ENCODE results near the gene STAMBPL1.

DNA sequence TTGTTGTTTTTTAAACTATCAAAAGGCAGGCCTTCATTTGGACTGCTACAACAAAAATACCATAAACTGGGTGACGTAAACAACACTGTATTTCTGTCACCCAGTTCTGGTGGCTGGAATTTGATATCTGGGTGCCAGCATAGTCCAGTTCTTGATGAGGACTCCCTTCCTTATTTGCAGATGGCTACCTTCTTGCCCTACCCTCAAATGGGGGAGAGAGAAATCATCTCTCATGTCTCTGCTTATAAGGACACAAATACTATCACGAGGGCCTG, 47.3 kb downstream of the STAMBPL1 start:
- TF ChIP-seq CTCF (conservative IDR thresholded peaks at IDR 0.05; ENCODE audit: low read length) (no peak), EZH2phosphoT487 (IDR thresholded peaks at IDR 0.05; ENCODE audit: borderline replicate concordance) (no peak)
